ENCODE measurements around the gene OR13C5.

The OR13C5 gene

GRCh38 chr9:104553261-104553660 lies 46.0 kb downstream of the OR13C5 start:
- no peak for DNase-seq (ENCODE audit: low spot score)

All from RKO (cell line).